OCI-LY7 (cell line): ENCODE data around the gene PNMA8B. TPM values are rescaled to one million over a fixed set of nuclear protein-coding genes. Genes with fewer than 3 reads are reported as not detected.
A peak's percentile ranks its signal among the peaks of the same experiment; 100 is the strongest.

ENCODE experiments used
- BruUV-seq: library from RNA; stranded (reverse); fragments of 400-500 nt; replicated peaks from 2 replicates; lab custom pipeline; 2021; lab: Mats Ljungman, UMichigan
- CTCF ChIA-PET: fragments of 300-600 bp; sonication (Branson Sonifier 250); formaldehyde crosslinking; loops from one replicate; lab custom pipeline; 2022; ENCODE audit warnings: antibody characterized with exemption; ENCODE audit not compliant: unreplicated experiment; lab: Charles Lee
- POLR2A ChIA-PET: fragments of 300-600 bp; sonication (Branson Sonifier 250); formaldehyde crosslinking; loops from one replicate; lab custom pipeline; 2022; ENCODE audit warnings: antibody characterized with exemption; lab: Charles Lee
- DNase-seq: peaks from one replicate; pipeline ENCODE4 v3.0.0-alpha.2; 2015; ENCODE audit warnings: low spot score
- H2AFZ ChIP-seq: fragments of 200-600 bp; sonication (generic), shearing (Covaris generic); 2 replicates; pipeline ENCODE4 v1.6.1; 2014; ENCODE audit warnings: mild to moderate bottlenecking, antibody characterized with exemption, low read length, moderate library complexity
- H3K27ac ChIP-seq: fragments of 200-600 bp; sonication (generic); 2 replicates; pipeline ENCODE4 v1.5.1; 2014; ENCODE audit warnings: mixed run types, low read depth, mild to moderate bottlenecking, moderate library complexity, low read length, inconsistent platforms; ENCODE audit not compliant: poor library complexity, severe bottlenecking
- H3K36me3 ChIP-seq: fragments of 200-600 bp; sonication (generic); 2 replicates; pipeline ENCODE4 v1.6.1; 2014; ENCODE audit warnings: mild to moderate bottlenecking, antibody characterized with exemption, low read length, moderate library complexity, mixed read lengths; ENCODE audit not compliant: insufficient read depth
- H3K4me1 ChIP-seq: fragments of 200-600 bp; sonication (generic); 2 replicates; pipeline ENCODE4 v1.5.1; 2014; ENCODE audit warnings: mild to moderate bottlenecking, low read length; ENCODE audit not compliant: insufficient read depth, poor library complexity, severe bottlenecking
- H3K4me2 ChIP-seq: fragments of 200-600 bp; sonication (generic); 2 replicates; pipeline ENCODE4 v1.6.1; 2014; ENCODE audit warnings: mild to moderate bottlenecking, low read length
- H3K4me3 ChIP-seq: fragments of 200-600 bp; sonication (generic); 2 replicates; pipeline ENCODE4 v1.5.1; 2014; ENCODE audit warnings: mild to moderate bottlenecking, low read depth, low read length; ENCODE audit not compliant: poor library complexity, severe bottlenecking
- H3K79me2 ChIP-seq: fragments of 200-600 bp; sonication (generic); 2 replicates; pipeline ENCODE4 v1.6.1; 2016; ENCODE audit warnings: low read depth, mild to moderate bottlenecking, low read length, moderate library complexity, mixed read lengths; ENCODE audit not compliant: insufficient read depth
- H3K9me2 ChIP-seq: fragments of 200-600 bp; sonication (generic); 2 replicates; pipeline ENCODE4 v1.6.1; 2016; ENCODE audit warnings: mild to moderate bottlenecking, low read length, mixed read lengths; ENCODE audit not compliant: insufficient read depth
- H3K9me3 ChIP-seq: fragments of 200-600 bp; sonication (generic); 2 replicates; pipeline ENCODE4 v1.6.1; 2014; ENCODE audit warnings: mild to moderate bottlenecking, mixed run types, low read length, mixed read lengths
- H4K20me1 ChIP-seq: fragments of 200-600 bp; sonication (generic); 2 replicates; pipeline ENCODE4 v1.6.1; 2014; ENCODE audit warnings: mild to moderate bottlenecking, antibody characterized with exemption, low read length, moderate library complexity, mixed read lengths; ENCODE audit not compliant: insufficient read depth
- CTCF ChIP-seq: fragments of 200-600 bp; sonication (generic); conservative IDR thresholded peaks from 2 replicates; pipeline ENCODE4 v1.5.1; 2014; ENCODE audit warnings: mild to moderate bottlenecking, antibody characterized with exemption, low read length, moderate library complexity, mixed read lengths
- EZH2phosphoT487 ChIP-seq: fragments of 200-600 bp; sonication (generic); IDR thresholded peaks from 2 replicates; pipeline ENCODE4 v1.6.1; 2018; ENCODE audit warnings: low read depth, borderline replicate concordance, mild to moderate bottlenecking, mixed run types, antibody characterized with exemption, low read length, moderate library complexity, mixed read lengths
- intact Hi-C: fragments of 100-400 bp; cut with micrococcal nuclease; formaldehyde crosslinking; loops from one replicate; pipeline ENCODE4 v1.10.0; 2022; ENCODE audit not compliant: unreplicated experiment
- total RNA-seq, 2 experiments: library from RNA; depleted of rRNA in 1 of 2; stranded (reverse); fragments of >200 nt in 1 of 2; shearing (Covaris generic) in 1 of 2; gene quantifications; 2 replicates each; pipeline ENCODE4 v1.2.3, GENCODE V29; 2014 to 2022

Gene PNMA8B
- total RNA-seq, 2 experiments from 2014 or later, result 0.40 to 2.0 TPM

DNA sequence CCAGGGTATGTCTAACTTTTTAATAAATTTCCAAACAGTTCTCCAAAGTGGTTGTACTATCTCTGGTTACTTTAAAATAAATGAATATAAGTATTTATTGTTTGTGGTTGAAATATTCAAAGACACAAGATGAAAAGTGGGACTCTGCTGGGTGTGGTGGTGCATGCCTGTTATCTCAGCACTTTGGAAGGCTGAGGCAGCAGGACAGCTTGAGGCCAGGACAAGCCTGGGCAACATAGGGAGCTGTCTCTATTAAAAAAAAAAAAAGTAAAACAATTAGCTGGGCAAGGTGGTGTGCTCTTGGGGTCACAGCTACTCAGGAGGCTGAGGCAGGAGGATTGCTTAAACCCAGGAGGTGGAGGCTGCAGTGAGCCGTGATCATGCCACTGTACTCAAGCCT, 34.7 kb downstream of the PNMA8B start:
- POLR2A ChIA-PET, result interaction anchor here (0.6 kb wide), 1 partner anchor 59 kb away, joined by 3 read pairs; no protein-coding TSS in a partner anchor

DNA sequence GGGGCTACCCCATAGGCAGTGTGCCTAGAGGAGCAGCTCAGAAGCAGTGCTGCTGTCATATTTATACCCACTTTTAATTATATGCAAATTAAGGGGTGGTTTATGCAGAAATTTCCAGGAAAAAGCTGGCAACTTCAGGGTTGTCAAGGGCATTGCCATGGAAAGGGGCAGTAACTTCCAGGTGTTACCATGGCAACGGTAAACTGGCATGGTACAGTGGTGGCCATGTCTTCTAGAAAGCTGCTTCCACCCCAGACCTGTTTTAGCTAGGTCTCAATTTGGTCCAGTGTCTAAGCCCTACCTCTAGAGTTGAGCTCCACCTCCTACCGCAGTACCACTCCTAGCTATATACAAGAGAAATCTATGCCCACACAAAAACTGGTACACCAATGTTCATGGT, 35.6 kb downstream of the PNMA8B start:
- H4K20me1 ChIP-seq, result no peaks in the 10 kb centered on the region
- no peaks in the 10 kb centered on the region for H3K79me2 ChIP-seq
- peak overlapping the region; percentile 9; the same call in 1 of the 2 replicates for H3K4me2 ChIP-seq
- TF ChIP-seq CTCF (no peak), EZH2phosphoT487 (no peak)
- H3K36me3 ChIP-seq, result no peaks in the 10 kb centered on the region
- H3K9me2 ChIP-seq, result no peaks in the 10 kb centered on the region
- H3K9me3 ChIP-seq, result no peaks in the 10 kb centered on the region
- peaks cover 66% of the 10 kb centered on the region for H3K4me1 ChIP-seq
- no TSS peak for BruUV-seq
- POLR2A ChIA-PET, result no interaction called here
- H3K4me3 ChIP-seq, result no peak overlapping the region
- peak overlapping the region; percentile 66 for H3K27ac ChIP-seq
- no peak for DNase-seq
- CTCF ChIA-PET, result no interaction called here
- intact Hi-C loops, result no loop called here
- H2AFZ ChIP-seq, result no peak overlapping the region

More for the DNA sequence above, 34.7 kb downstream of the PNMA8B start:
- Histone ChIP-seq H3K4me2 (no peak overlapping the region), H3K4me3 (no peak overlapping the region), H2AFZ (0 out of 2 replicates have a peak overlapping the region, but pooled peaks have one; percentile 13), H4K20me1 (no peaks in the 10 kb centered on the region), H3K79me2 (no peaks in the 10 kb centered on the region), H3K36me3 (no peaks in the 10 kb centered on the region), H3K9me2 (no peaks in the 10 kb centered on the region), H3K4me1 (peaks cover 71% of the 10 kb centered on the region), H3K9me3 (no peaks in the 10 kb centered on the region), H3K27ac (no peak overlapping the region)
- intact Hi-C loops, result no loop called here
- CTCF ChIA-PET, result no interaction called here
- no peak for TF ChIP-seq EZH2phosphoT487
- no peak for TF ChIP-seq CTCF
- no TSS peak for BruUV-seq
- no peak for DNase-seq

DNA sequence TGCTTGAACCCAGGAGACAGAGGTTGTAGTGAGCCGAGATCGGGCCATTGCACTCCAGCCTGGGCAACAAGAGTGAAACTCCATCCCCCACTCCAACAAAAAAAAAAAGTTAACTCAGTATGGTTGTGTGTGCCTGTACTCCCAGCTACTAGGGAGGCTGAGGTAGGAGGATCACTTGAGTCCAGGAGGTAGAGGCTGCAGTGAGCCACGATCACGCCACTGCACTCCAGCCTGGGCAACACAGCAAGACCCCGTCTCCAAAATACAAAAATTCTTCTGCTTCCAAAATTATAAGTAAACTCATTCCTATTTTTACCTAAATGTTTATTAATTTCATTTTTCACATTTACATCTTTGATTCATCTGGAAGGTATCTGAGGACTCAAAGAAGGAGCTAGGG, 38.7 kb downstream of the PNMA8B start:
- DNase-seq, result no peak
- Histone ChIP-seq H3K4me1 (peaks cover 47% of the 10 kb centered on the region), H3K27ac (no peak overlapping the region), H4K20me1 (no peaks in the 10 kb centered on the region), H3K79me2 (no peaks in the 10 kb centered on the region), H3K4me2 (no peak overlapping the region), H3K36me3 (no peaks in the 10 kb centered on the region), H2AFZ (no peak overlapping the region), H3K9me2 (no peaks in the 10 kb centered on the region), H3K9me3 (no peaks in the 10 kb centered on the region), H3K4me3 (no peak overlapping the region)
- BruUV-seq, result no TSS peak
- POLR2A ChIA-PET, result interaction anchor here (1.3 to 1.4 kb wide), 2 partner anchors 10 to 11 kb away, joined by 3 to 4 read pairs; no protein-coding TSS in a partner anchor
- TF ChIP-seq EZH2phosphoT487, result no peak
- TF ChIP-seq CTCF, result no peak
- CTCF ChIA-PET, result interaction anchor here (0.6 kb wide), 2 partner anchors 53 to 1734 kb away, joined by 3 to 5 read pairs; no protein-coding TSS in a partner anchor
- intact Hi-C loops, result no loop called here
